ENCODE data around the gene SEPTIN12. TPM values are rescaled to one million over a fixed set of nuclear protein-coding genes. Genes with fewer than 3 reads are reported as not detected.
A peak's percentile ranks its signal among the peaks of the same experiment; 100 is the strongest.

SEPTIN12 gene
- total RNA-seq, 4 donors from 2014 or later: 1.7 TPM; not detected in 3

GRCh38 chr16:4825196-4825595 is 37.1 kb upstream of the SEPTIN12 start:
- intact Hi-C loops (cut with DNase I): no loop called here
- Histone ChIP-seq H3K9me3 (no peaks in the 10 kb centered on the region), H3K27me3 (no peaks in the 10 kb centered on the region), H3K4me1 (peaks cover 14 to 49% (median 16%) of the 10 kb centered on the region in 4 donors), H3K27ac (replicated peaks in 1 of 4) (no peak overlapping the region), H3K4me3 (no peak overlapping the region), H3K36me3 (peaks cover 53 to 100% (median 95%) of the 10 kb centered on the region in 4 donors)
- TF ChIP-seq POLR2AphosphoS5 (IDR thresholded peaks at IDR 0.05): no peak
- TF ChIP-seq POLR2A (IDR thresholded peaks at IDR 0.05; ENCODE audit: low read depth): no peak
- no peak for TF ChIP-seq EP300 (IDR thresholded peaks at IDR 0.05)
- no peak for TF ChIP-seq CTCF (IDR thresholded peaks at IDR 0.05)
- DNase-seq (ENCODE audit: extremely low spot score): no peak
- 87% methylated on average over 8 of the region's 8 CpGs for WGBS

- Histone ChIP-seq H3K9me3 (no peaks in the 10 kb centered on the region), H3K27ac (replicated peaks in 1 of 4) (no peak overlapping the region), H3K4me1 (peaks cover 0 to 14% (median 6%) of the 10 kb centered on the region in 4 donors), H3K4me3 (no peak overlapping the region), H3K36me3 (peaks cover 43 to 100% (median 92%) of the 10 kb centered on the region in 4 donors), H3K27me3 (no peaks in the 10 kb centered on the region)
- intact Hi-C loops (cut with DNase I): no loop called here
- no peak for DNase-seq (ENCODE audit: extremely low spot score)
- 83% methylated on average over 6 of the region's 6 CpGs for WGBS
- no peak for TF ChIP-seq POLR2A (IDR thresholded peaks at IDR 0.05; ENCODE audit: low read depth)
Observed at GRCh38 chr16:4820652-4821051, 32.5 kb upstream of the SEPTIN12 start.

GRCh38 chr16:4814542-4815173 is 26.5 kb upstream of the SEPTIN12 start:
- no peaks in the 10 kb centered on the region for H3K9me3 ChIP-seq
- peaks cover 42 to 97% (median 83%) of the 10 kb centered on the region in 4 donors for H3K36me3 ChIP-seq
- peaks cover 21 to 40% (median 28%) of the 10 kb centered on the region in 4 donors for H3K4me1 ChIP-seq
- no peak for DNase-seq (ENCODE audit: extremely low spot score)
- H3K4me3 ChIP-seq: peak overlapping the region in 2 of 4 donors; percentile 20
- TF ChIP-seq POLR2AphosphoS5 (IDR thresholded peaks at IDR 0.05): no peak
- no peak for TF ChIP-seq POLR2A (IDR thresholded peaks at IDR 0.05; ENCODE audit: low read depth)
- peak in 2 of 3 experiments; percentile 12 to 15 for TF ChIP-seq CTCF (IDR thresholded peaks at IDR 0.05)
- no peak for TF ChIP-seq EP300 (IDR thresholded peaks at IDR 0.05)
- peak overlapping the region; percentile 84 to 87 (median 84) for H3K27ac ChIP-seq (replicated peaks in 1 of 4)
- no peaks in the 10 kb centered on the region for H3K27me3 ChIP-seq
- intact Hi-C loops (cut with DNase I): loop anchor here (5.0 kb wide), 1 partner anchor 47 kb away; the partner anchor contains the start of gene ZNF500
- WGBS: 74% methylated on average over 16 of the region's 16 CpGs

GRCh38 chr16:4814046-4814445 is 25.9 kb upstream of the SEPTIN12 start:
- no peaks in the 10 kb centered on the region for H3K9me3 ChIP-seq
- H3K4me3 ChIP-seq: peak overlapping the region in 2 of 4 donors; percentile 20
- intact Hi-C loops (cut with DNase I): no loop called here
- TF ChIP-seq CTCF (IDR thresholded peaks at IDR 0.05): no peak
- no peak for TF ChIP-seq POLR2A (IDR thresholded peaks at IDR 0.05; ENCODE audit: low read depth)
- peak; percentile 60 to 83 for TF ChIP-seq POLR2AphosphoS5 (IDR thresholded peaks at IDR 0.05)
- peak; percentile 70 for TF ChIP-seq EP300 (IDR thresholded peaks at IDR 0.05)
- peaks cover 48 to 97% (median 84%) of the 10 kb centered on the region in 4 donors for H3K36me3 ChIP-seq
- peak overlapping the region; percentile 84 to 87 (median 84) for H3K27ac ChIP-seq (replicated peaks in 1 of 4)
- H3K27me3 ChIP-seq: no peaks in the 10 kb centered on the region
- peaks cover 21 to 40% (median 28%) of the 10 kb centered on the region in 4 donors for H3K4me1 ChIP-seq
- DNase-seq (ENCODE audit: extremely low spot score): no peak

- 86% methylated on average over 13 of the region's 16 CpGs for WGBS
- peaks cover 21 to 40% (median 28%) of the 10 kb centered on the region in 4 donors for H3K4me1 ChIP-seq
- no peaks in the 10 kb centered on the region for H3K9me3 ChIP-seq
- intact Hi-C loops (cut with DNase I): no loop called here
- H3K27me3 ChIP-seq: no peaks in the 10 kb centered on the region
- no peak for DNase-seq (ENCODE audit: extremely low spot score)
- no peak overlapping the region for H3K4me3 ChIP-seq
- H3K27ac ChIP-seq (replicated peaks in 1 of 4): peak overlapping the region; percentile 84 to 87 (median 84)
- peaks cover 49 to 97% (median 84%) of the 10 kb centered on the region in 4 donors for H3K36me3 ChIP-seq
- no peak for TF ChIP-seq POLR2AphosphoS5 (IDR thresholded peaks at IDR 0.05)
- no peak for TF ChIP-seq EP300 (IDR thresholded peaks at IDR 0.05)
- TF ChIP-seq CTCF (IDR thresholded peaks at IDR 0.05): no peak
- no peak for TF ChIP-seq POLR2A (IDR thresholded peaks at IDR 0.05; ENCODE audit: low read depth)
Observed at GRCh38 chr16:4813251-4814003, 25.3 kb upstream of the SEPTIN12 start.

All from esophagus muscularis mucosa (tissue), 4 donors.